GM10248 (cell line): ENCODE data around the gene PPM1F.
"Not testable (repeated sequence)": the region's sequence is repeated elsewhere in the genome, so short reads cannot be mapped to it uniquely, and the experiment has no call there.

Experiments used
- CTCF ChIA-PET: fragments of 300-600 bp; sonication (Branson Sonifier 250); formaldehyde crosslinking; extraction: SDS; loops from one replicate; lab custom pipeline; 2021; ENCODE audit warnings: antibody characterized with exemption; lab: Yijun Ruan, JAX
- POLR2A ChIA-PET: fragments of 350-650 bp; sonication (Branson Sonifier 250); formaldehyde crosslinking; extraction: SDS; loops from one replicate; lab custom pipeline; 2020; ENCODE audit warnings: antibody characterized with exemption; lab: Yijun Ruan, JAX
- DNase-seq: peaks from one replicate; pipeline ENCODE4 v3.0.0; 2012; ENCODE audit errors: extremely low spot score
- TF ChIP-seq, protein P1 (sequence below): IDR thresholded peaks from 2 replicates; pipeline ENCODE4 v1.5.1; 2012; ENCODE audit warnings: mild to moderate bottlenecking, low read depth; ENCODE audit errors: extremely low read depth, missing control alignments, control extremely low read depth

PPM1F gene

DNA sequence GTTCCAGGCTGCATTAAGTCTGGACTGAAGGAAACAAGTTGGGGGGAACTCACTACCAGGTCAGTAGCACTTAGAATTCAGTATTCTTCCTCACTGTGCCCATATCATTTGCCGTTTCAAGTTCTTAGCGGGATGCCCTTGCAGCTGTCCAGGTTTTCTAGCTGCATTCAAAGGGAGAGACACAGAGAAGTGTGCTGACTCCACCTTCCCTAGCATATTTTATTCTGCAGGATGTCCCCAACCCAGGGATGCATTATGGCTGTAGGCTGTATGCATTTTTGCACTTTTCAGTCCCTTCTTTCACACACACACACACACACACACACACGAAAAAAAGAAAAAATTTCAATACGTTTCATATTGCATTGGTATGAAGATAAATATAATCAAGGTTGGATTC, 49.4 kb downstream of the PPM1F start:
- POLR2A ChIA-PET = no interaction called here
- no peak for DNase-seq
- TF ChIP-seq, protein P1, sequence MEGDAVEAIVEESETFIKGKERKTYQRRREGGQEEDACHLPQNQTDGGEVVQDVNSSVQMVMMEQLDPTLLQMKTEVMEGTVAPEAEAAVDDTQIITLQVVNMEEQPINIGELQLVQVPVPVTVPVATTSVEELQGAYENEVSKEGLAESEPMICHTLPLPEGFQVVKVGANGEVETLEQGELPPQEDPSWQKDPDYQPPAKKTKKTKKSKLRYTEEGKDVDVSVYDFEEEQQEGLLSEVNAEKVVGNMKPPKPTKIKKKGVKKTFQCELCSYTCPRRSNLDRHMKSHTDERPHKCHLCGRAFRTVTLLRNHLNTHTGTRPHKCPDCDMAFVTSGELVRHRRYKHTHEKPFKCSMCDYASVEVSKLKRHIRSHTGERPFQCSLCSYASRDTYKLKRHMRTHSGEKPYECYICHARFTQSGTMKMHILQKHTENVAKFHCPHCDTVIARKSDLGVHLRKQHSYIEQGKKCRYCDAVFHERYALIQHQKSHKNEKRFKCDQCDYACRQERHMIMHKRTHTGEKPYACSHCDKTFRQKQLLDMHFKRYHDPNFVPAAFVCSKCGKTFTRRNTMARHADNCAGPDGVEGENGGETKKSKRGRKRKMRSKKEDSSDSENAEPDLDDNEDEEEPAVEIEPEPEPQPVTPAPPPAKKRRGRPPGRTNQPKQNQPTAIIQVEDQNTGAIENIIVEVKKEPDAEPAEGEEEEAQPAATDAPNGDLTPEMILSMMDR = no peak
- CTCF ChIA-PET = no interaction called here

DNA sequence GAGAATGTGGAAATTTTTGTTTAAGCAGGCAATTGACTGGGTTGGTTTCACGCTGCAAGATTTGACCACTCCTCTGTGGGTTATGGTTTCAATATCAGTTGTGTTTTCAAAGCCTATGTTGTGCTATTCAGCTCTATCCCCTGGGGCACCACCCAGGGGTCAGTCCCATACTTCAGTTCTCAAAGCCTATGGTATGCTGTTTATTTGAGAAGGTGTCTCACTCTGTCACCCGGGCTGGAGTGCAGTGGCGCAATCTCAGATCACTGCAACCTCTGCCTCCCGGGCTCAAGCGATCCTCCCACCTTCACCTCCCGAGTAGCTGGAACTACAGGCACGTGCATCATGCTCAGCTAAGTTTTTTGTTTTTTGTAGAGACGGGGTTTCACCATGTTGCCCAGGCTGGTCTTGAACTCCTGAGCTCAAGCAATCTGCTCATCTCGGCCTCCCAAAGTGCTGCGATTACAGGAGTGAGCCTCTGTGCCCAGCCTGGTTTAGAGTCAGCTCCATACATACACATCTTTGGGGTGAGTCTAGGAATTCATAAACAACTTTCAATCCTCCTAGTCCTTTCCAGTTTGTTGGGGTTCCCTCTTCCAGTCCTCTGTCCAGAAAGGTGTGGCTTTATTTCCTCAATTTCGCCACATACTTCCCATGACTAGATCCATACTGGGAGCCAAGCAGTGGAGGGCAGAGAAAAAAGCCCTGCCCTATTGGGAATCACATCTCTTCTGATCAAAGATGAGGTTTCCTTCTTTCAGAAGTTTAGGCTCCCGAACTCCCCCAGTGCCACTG, 50.2 kb downstream of the PPM1F start:
- peak; percentile 47 for DNase-seq
- CTCF ChIA-PET = interaction anchor here (1.0 to 1.2 kb wide), 3 partner anchors 10 to 70 kb away, joined by 3 to 5 read pairs (median 3); no protein-coding TSS in a partner anchor
- POLR2A ChIA-PET = no interaction called here
- TF ChIP-seq, protein P1 = no peak

DNA sequence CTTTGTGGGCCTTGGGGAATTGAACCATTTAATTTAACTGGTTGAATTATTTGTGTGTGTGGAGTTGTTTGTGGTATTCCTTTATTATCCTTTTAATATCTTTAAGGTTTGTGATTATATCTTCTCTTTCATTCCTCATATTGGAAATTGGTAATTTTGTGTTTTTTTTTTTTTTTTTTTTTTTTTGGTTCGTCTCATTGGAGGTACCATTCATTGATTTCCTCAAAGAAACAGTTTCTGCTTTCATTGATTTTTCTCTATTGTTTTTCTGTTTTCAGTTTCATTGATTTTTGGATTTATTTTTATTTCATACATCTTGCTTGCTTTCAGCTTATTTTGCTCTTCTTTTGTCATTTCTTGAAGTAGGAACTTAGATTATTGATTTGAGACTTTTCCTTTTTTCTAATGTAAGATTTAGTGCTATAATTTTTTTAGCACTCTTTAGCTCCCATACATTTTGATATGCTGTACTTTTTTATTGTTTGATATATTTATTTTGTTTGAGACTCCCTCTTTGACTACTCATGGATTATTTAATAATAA, 54.2 kb downstream of the PPM1F start:
- TF ChIP-seq, protein P1 = no peak
- ChIA-PET POLR2A (no interaction called here), CTCF (interaction anchor here (1.0 kb wide), 1 partner anchor 18 kb away, joined by 3 read pairs; no protein-coding TSS in a partner anchor)
- DNase-seq = no peak

DNA sequence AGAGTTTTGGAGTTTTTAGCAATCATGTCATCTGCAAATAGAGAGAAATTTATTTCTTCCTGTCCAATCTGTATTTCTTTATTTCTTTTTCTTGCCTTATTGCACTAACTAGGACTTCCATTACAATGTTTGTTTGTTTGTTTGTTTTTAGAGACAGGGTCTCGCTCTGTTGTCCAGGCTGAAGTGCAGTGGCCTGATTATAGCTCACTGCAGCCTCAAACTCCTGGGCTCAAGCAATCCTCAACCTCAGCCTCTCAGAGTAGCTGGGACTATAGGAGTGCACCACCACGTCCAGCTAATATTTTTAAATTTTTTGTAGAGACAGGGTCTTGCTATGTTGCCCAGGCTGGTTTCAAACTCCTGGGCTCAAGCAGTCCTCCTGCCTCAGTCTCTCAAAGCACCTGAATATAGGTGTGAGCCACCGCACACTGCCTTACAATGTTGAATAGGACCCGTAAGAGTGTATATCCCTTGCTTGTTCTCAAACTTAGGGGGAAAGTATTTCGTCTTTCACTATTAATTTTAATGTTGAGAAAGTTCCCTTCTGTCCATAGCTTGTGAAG, 55.6 kb downstream of the PPM1F start:
- DNase-seq = no peak
- POLR2A ChIA-PET = no interaction called here
- TF ChIP-seq, protein P1 = no peak
- CTCF ChIA-PET = interaction anchor here (0.9 to 2.0 kb wide), 2 partner anchors 41 to 56 kb away, joined by 3 to 6 read pairs; partner anchors contain the start of gene PPM1F

DNA sequence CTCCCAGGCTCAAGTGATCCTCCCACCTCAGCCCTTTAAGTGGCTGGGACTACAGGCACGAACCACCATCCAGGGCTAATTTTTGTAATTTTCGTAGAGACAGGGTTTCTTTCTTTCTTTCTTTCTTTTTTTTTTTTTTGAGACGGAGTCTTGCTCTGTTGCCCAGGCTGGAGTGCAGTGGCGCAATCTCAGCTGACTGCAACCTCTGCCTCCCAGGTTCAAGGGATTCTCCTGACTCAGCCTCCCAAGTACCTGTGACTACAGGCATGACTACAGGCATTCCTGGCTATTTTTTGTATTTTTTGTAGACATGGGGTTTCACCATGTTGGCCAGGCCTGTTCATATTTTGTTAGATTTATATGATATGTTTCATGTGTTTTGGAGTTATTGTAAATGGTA, 56.4 kb downstream of the PPM1F start:
- CTCF ChIA-PET = interaction anchor here (0.9 to 2.0 kb wide), 2 partner anchors 42 to 56 kb away, joined by 3 to 6 read pairs; partner anchors contain the start of gene PPM1F
- POLR2A ChIA-PET = not testable (repeated sequence)

DNA sequence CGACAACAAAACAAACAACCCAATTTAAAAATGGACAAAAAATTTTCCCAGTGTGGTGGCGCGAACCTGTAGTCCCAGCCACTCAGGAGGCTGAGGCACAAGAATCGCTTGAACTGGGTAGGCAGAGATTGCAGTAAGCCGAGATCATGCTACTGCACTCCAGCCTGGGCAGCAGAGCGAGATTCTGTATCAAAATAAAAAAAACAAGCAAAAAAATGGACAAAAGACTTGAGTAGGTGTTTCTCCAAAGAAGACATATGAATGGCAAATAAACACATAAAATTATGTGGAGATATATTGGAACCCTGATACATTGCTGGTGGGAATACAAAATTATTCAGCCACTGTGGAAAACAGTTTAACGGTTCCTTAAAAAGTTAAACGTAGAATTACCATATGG, 57.8 kb downstream of the PPM1F start:
- DNase-seq = no peak
- CTCF ChIA-PET = no interaction called here
- TF ChIP-seq, protein P1 = no peak
- POLR2A ChIA-PET = no interaction called here

More for the DNA sequence above, 56.4 kb downstream of the PPM1F start:
- DNase-seq = not testable (repeated sequence)
